Astrocyte of the cerebellum (primary cell): Measurements from ENCODE around the gene P3H1.

Experiments
- DNase-seq: peaks from one replicate; pipeline ENCODE4 v3.0.0-alpha.2; 2011; ENCODE audit warnings: low read depth
- H3K4me3 ChIP-seq: 2 replicates; pipeline ENCODE4 v1.5.1; 2011; ENCODE audit warnings: mild to moderate bottlenecking, low read depth, low read length, moderate library complexity
- CTCF ChIP-seq: IDR thresholded peaks from 2 replicates; pipeline ENCODE4 v1.5.1; 2012; ENCODE audit warnings: low read length, low read depth, moderate library complexity, mild to moderate bottlenecking; ENCODE audit errors: missing control alignments
- in situ Hi-C: cut with HindIII; loops from 2 replicates; pipeline ENCODE4 v1.10.0; 2017; ENCODE audit warnings: low sequenced_read_pairs

The P3H1 gene

DNA sequence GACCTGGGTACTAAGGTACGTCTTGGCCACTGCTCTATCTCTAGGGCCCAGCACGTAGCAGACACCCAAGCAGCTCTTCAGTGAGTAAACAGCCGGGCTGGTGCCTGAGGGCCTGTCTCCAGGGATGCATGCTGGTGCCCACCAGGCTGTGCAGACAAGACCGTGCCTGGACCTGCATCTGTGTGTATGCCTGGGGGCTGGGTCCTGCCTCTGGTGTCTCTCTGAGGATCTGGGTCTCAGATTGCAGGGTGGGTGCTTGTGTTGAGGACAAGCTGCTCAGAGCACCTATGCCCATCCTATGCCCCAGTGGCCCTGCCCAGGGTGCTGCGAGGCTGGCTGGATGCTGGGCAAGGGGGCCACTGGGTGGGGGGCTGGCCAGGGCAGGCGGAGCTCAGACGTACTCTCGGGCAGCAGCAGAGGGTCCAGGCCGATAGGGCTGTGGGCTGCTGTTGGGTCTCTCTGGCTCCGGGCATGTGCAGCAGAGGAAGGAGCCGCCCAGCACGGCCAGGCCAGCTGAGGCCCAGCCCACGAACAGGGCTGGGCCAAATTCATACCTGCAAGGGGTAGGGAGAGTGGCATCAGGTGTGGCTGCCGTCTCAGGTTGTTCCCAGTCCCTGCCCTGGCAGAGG lies 31.2 kb downstream of the P3H1 start:
- no peak for DNase-seq
- no peak for TF ChIP-seq CTCF
- no peak overlapping the region for H3K4me3 ChIP-seq
- in situ Hi-C loops, result no loop called here

DNA sequence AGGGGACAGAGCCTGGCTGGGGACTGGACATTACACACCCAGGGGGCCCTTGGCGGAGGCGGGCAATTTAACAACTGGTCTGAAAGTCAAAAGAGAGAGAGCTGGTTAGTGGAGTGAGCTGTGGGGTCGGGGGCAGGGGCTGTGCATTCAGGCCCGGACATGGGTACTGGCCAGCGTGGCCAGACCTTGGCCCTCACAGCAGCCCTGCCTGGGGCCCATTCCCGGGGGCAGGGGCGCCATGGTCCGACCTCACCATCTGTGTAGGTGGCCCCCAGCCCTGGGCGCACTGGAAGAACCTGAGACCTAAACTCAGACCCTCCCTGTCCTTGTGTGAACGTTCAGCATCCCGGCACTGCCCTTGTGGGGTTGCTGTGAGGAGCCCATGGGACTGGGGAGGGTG lies 31.8 kb downstream of the P3H1 start:
- no peak for DNase-seq
- no peak overlapping the region for H3K4me3 ChIP-seq
- in situ Hi-C loops, result no loop called here
- TF ChIP-seq CTCF, result no peak

DNA sequence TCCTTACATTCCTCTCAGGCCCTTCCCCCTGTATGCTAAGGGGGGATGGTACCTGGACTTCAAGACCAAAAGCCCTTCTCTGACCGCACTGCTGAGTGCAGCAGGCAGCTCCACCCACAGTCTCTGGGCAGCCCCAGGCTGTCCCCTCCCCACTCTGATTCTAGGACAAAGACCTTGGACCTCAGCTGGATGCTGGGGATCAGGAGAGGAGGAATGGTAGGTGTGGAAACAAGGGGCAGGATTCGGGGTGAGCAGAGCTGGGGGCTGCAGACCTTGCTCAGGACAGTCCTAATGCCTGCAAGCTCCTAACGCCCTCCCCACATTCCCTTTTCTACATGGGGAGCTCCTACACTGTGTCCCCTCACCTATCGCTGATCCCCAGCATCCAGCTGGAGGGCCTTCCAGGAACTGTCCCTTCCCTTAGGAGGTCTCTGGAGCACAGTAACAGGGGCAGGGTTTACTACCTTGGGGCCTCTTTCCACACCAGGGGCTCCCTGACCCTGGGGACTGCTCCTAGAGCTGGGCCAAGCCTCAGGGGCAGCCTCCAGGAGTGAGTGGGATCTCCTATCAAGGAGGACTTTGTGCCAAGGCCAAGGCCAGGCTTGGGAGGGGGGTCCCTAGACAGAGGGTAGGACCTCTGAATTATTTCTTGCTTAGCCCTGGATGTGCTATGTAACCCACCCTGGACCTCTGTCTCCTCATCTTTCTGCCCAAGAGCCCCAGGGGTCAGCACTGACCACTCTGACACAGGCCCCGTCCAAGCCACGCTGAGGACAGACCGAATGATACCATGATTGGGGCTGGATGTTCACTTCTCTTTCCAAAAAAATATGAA lies 32.4 kb downstream of the P3H1 start:
- no peak overlapping the region for H3K4me3 ChIP-seq
- DNase-seq, result no peak
- in situ Hi-C loops, result no loop called here
- TF ChIP-seq CTCF, result no peak

DNA sequence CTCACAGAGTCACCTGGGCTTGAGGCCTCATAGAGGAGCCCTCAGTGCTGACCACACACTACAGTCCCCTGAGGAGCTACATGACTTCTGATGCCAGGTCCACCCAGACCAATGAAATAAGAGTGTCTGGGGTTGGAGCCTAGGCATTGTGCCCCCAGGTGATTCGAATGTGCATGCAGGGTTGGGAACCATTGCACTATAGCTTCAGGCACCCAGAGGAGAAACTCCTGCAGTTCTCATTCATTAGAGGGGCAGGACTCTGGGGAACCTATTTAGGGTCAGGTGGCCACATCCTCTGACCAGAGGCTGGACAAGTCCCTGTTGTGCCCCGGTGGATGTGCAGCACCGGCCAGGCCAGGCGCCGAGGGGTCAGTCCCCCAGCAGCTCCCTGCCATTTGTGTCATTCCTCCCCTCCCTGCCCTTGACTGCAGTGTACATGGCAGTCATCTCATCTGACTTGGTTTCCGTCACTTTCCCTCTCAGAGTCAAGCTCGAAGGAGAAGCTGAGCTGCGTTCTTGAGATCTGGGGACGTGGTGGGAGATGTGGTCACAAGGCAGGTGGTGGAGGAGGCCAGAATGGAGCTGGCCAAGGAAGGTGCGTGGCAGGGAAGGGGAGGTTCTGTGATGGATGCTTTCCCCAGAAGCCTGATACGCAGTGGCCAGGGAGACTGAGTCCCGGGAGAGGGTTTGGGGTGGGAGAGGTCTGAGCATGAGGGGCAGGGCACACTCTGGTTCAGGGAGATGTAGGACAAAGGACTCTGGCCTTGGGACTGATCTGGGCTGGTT lies 33.2 kb downstream of the P3H1 start:
- DNase-seq, result no peak
- no peak overlapping the region for H3K4me3 ChIP-seq
- in situ Hi-C loops, result no loop called here
- no peak for TF ChIP-seq CTCF

- in situ Hi-C loops, result no loop called here
- no peak overlapping the region for H3K4me3 ChIP-seq
- no peak for DNase-seq
- TF ChIP-seq CTCF, result no peak
Observed at GRCh38 chr1:42732126-42732680, 34.6 kb downstream of the P3H1 start.

DNA sequence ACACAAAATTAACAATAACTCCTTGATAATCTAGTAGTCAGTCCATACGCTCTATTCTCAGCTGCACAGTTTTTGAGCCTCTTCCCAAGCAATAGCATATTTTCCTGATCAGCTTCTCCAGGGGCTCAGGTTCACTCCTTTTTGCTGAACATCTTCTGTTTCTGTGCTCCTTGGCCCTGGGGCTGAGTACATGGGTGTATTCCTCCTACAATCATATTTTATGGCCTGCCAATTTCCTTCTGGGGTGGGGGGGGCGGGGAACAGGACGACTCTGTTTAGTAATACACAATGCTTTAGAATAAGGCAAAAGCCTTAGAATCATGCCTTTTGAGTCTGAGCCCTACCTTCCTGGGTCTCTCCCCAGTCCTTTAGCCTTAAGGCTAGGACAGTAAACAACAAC lies 35.2 kb downstream of the P3H1 start:
- no peak overlapping the region for H3K4me3 ChIP-seq
- no peak for TF ChIP-seq CTCF
- in situ Hi-C loops, result no loop called here
- no peak for DNase-seq
